Neural crest cell (in vitro differentiated cells): ENCODE data around the gene PDGFRB. TPM values are rescaled to one million over a fixed set of nuclear protein-coding genes. Genes with fewer than 3 reads are reported as not detected.

Experiments
- DNase-seq: peaks from one replicate; pipeline ENCODE4 v3.0.0; 2021; ENCODE audit warnings: low read depth, mixed read lengths, low spot score
- H3K27ac Mint-ChIP-seq: one replicate; pipeline ENCODE4 v1.8.0; 2021; ENCODE audit warnings: mild to moderate bottlenecking, mixed read lengths; ENCODE audit not compliant: unreplicated experiment
- H3K27me3 Mint-ChIP-seq: 2 replicates; pipeline ENCODE4 v1.8.0; 2021; ENCODE audit warnings: low read depth, mild to moderate bottlenecking, mixed read lengths
- H3K36me3 Mint-ChIP-seq: 2 replicates; pipeline ENCODE4 v1.8.0; 2021; ENCODE audit warnings: low read depth, mild to moderate bottlenecking, mixed read lengths
- H3K4me1 Mint-ChIP-seq: 2 replicates; pipeline ENCODE4 v1.8.0; 2021; ENCODE audit warnings: mixed read lengths
- H3K4me3 Mint-ChIP-seq: one replicate; pipeline ENCODE4 v1.8.0; 2021; ENCODE audit warnings: mild to moderate bottlenecking, mixed read lengths
- H3K9me3 Mint-ChIP-seq: 2 replicates; pipeline ENCODE4 v1.8.0; 2021; ENCODE audit warnings: mixed read lengths
- CTCF ChIP-seq: fragments of 200-600 bp; sonication (generic); conservative IDR thresholded peaks from 2 replicates; pipeline ENCODE4 v1.5.0; 2021; ENCODE audit warnings: antibody characterized with exemption, mild to moderate bottlenecking
- total RNA-seq: library from RNA; stranded (reverse); gene quantifications from 2 replicates; pipeline ENCODE4 v1.2.1, GENCODE V29; 2021

PDGFRB gene
- total RNA-seq, 1 donor from 2014 or later = 10.8 TPM

GRCh38 chr5:150131461-150131860 lies 24.2 kb downstream of the PDGFRB start:
- no peak overlapping the region for H3K4me3 Mint-ChIP-seq
- H3K36me3 Mint-ChIP-seq = no peaks in the 10 kb centered on the region
- H3K27ac Mint-ChIP-seq = no peak overlapping the region
- no peak for DNase-seq
- no peaks in the 10 kb centered on the region for H3K9me3 Mint-ChIP-seq
- no peak for TF ChIP-seq CTCF
- no peaks in the 10 kb centered on the region for H3K27me3 Mint-ChIP-seq
- peaks cover 20% of the 10 kb centered on the region for H3K4me1 Mint-ChIP-seq

- Mint-ChIP-seq H3K9me3 (no peaks in the 10 kb centered on the region), H3K27ac (no peak overlapping the region), H3K4me3 (no peak overlapping the region), H3K4me1 (peaks cover 20% of the 10 kb centered on the region), H3K36me3 (no peaks in the 10 kb centered on the region), H3K27me3 (no peaks in the 10 kb centered on the region)
- TF ChIP-seq CTCF = no peak
- DNase-seq = no peak
Observed at GRCh38 chr5:150130493-150130922, 25.1 kb downstream of the PDGFRB start.

- peak; percentile 87 for TF ChIP-seq CTCF
- Mint-ChIP-seq H3K9me3 (no peaks in the 10 kb centered on the region), H3K4me3 (no peak overlapping the region), H3K27ac (no peak overlapping the region), H3K27me3 (no peaks in the 10 kb centered on the region), H3K36me3 (no peaks in the 10 kb centered on the region), H3K4me1 (peaks cover 20% of the 10 kb centered on the region)
- DNase-seq = peak; percentile 78
Observed at GRCh38 chr5:150129813-150130492, 25.7 kb downstream of the PDGFRB start.

- Mint-ChIP-seq H3K27me3 (no peaks in the 10 kb centered on the region), H3K4me3 (no peak overlapping the region), H3K27ac (no peak overlapping the region), H3K4me1 (peaks cover 20% of the 10 kb centered on the region), H3K9me3 (no peaks in the 10 kb centered on the region), H3K36me3 (no peaks in the 10 kb centered on the region)
- no peak for TF ChIP-seq CTCF
- no peak for DNase-seq
Observed at GRCh38 chr5:150129454-150129812, 26.2 kb downstream of the PDGFRB start.

- no peak overlapping the region for H3K4me3 Mint-ChIP-seq
- H3K9me3 Mint-ChIP-seq = no peaks in the 10 kb centered on the region
- no peak for TF ChIP-seq CTCF
- no peak for DNase-seq
- H3K4me1 Mint-ChIP-seq = peaks cover 12% of the 10 kb centered on the region
- H3K27me3 Mint-ChIP-seq = no peaks in the 10 kb centered on the region
- H3K36me3 Mint-ChIP-seq = no peaks in the 10 kb centered on the region
- H3K27ac Mint-ChIP-seq = no peak overlapping the region
Observed at GRCh38 chr5:150126921-150127265, 28.8 kb downstream of the PDGFRB start.
